A673 (cell line): ENCODE results near the gene TGM5. TPM values are rescaled to one million over a fixed set of nuclear protein-coding genes. Genes with fewer than 3 reads are reported as not detected.

Experiments
- BruUV-seq: library from RNA; stranded (reverse); fragments of 400-500 nt; replicated peaks from 2 replicates; lab custom pipeline; 2021; lab: Mats Ljungman, UMichigan
- CTCF ChIA-PET: fragments of 300-600 bp; sonication (Branson Sonifier 250); formaldehyde crosslinking; loops from one replicate; lab custom pipeline; 2022; ENCODE audit warnings: antibody characterized with exemption; lab: Charles Lee
- POLR2A ChIA-PET: fragments of 300-600 bp; sonication (Branson Sonifier 250); formaldehyde crosslinking; loops from one replicate; lab custom pipeline; 2022; ENCODE audit warnings: antibody characterized with exemption; ENCODE audit not compliant: low non-redundant PET; lab: Charles Lee
- DNase-seq: peaks from one replicate; pipeline ENCODE4 v3.0.0-alpha.2; 2015; ENCODE audit warnings: low spot score
- H3K27ac ChIP-seq: fragments of 200-600 bp; sonication (generic); 2 replicates; pipeline ENCODE4 v1.5.1; 2016; ENCODE audit warnings: mixed run types, low read depth, mild to moderate bottlenecking, mixed read lengths, antibody characterized with exemption, low read length; ENCODE audit not compliant: poor library complexity, severe bottlenecking
- H3K27me3 ChIP-seq: fragments of 200-600 bp; sonication (generic); replicated peaks from 2 replicates; pipeline ENCODE4 v1.6.1; 2017; ENCODE audit warnings: mixed run types, low read depth, mild to moderate bottlenecking, mixed read lengths, antibody characterized with exemption, low read length; ENCODE audit not compliant: insufficient read depth, poor library complexity
- H3K36me3 ChIP-seq: fragments of 200-600 bp; sonication (generic); 2 replicates; pipeline ENCODE4 v1.6.1; 2016; ENCODE audit warnings: mixed run types, mild to moderate bottlenecking, mixed read lengths, antibody characterized with exemption, low read length; ENCODE audit not compliant: insufficient read depth, poor library complexity, severe bottlenecking
- H3K4me1 ChIP-seq: fragments of 200-600 bp; sonication (generic); 2 replicates; pipeline ENCODE4 v1.6.1; 2017; ENCODE audit warnings: mixed run types, mild to moderate bottlenecking, mixed read lengths, antibody characterized with exemption, low read length; ENCODE audit not compliant: insufficient read depth, poor library complexity, severe bottlenecking
- H3K4me3 ChIP-seq: fragments of 200-600 bp; sonication (generic); 2 replicates; pipeline ENCODE4 v1.5.1; 2016; ENCODE audit warnings: low read depth, mixed run types, mild to moderate bottlenecking, mixed read lengths, low read length; ENCODE audit not compliant: poor library complexity, severe bottlenecking
- H3K9me3 ChIP-seq: fragments of 200-600 bp; sonication (generic); 2 replicates; pipeline ENCODE4 v1.6.1; 2016; ENCODE audit warnings: mixed run types, low read depth, mild to moderate bottlenecking, mixed read lengths, antibody characterized with exemption, low read length; ENCODE audit not compliant: poor library complexity, severe bottlenecking
- CTCF ChIP-seq: fragments of 300-800, 200-600 bp; sonication (generic); conservative IDR thresholded peaks from 2 replicates; pipeline ENCODE4 v1.5.1; 2017; ENCODE audit warnings: low read depth, mild to moderate bottlenecking, antibody characterized with exemption, low read length, moderate library complexity, mixed read lengths
- EZH2 ChIP-seq: fragments of 200-600 bp; sonication (generic); IDR thresholded peaks from 2 replicates; pipeline ENCODE4 v1.6.1; 2017; ENCODE audit warnings: borderline replicate concordance, low read depth, mild to moderate bottlenecking, mixed read lengths, antibody characterized with exemption, low read length; ENCODE audit not compliant: poor library complexity, severe bottlenecking
- intact Hi-C: fragments of 100-400 bp; cut with micrococcal nuclease; formaldehyde crosslinking; loops from one replicate; pipeline ENCODE4 v1.10.0; 2022; ENCODE audit not compliant: unreplicated experiment
- total RNA-seq: library from RNA; stranded (reverse); gene quantifications from 2 replicates; pipeline ENCODE4 v1.2.3, GENCODE V29; 2021

TGM5 gene
- total RNA-seq, 1 experiment from 2014 or later, result not detected

- CTCF ChIA-PET, result interaction anchor here (0.6 to 0.7 kb wide), 2 partner anchors 15 to 66 kb away, joined by 3 to 4 read pairs; no protein-coding TSS in a partner anchor
- TF ChIP-seq CTCF, result peak; percentile 61
- no peak for TF ChIP-seq EZH2
- H3K27ac ChIP-seq, result no peak overlapping the region
- no peaks in the 10 kb centered on the region for H3K9me3 ChIP-seq
- no peak overlapping the region for H3K4me3 ChIP-seq
- no peaks in the 10 kb centered on the region for H3K4me1 ChIP-seq
- peak; percentile 43 for DNase-seq
- intact Hi-C loops, result no loop called here
- no peaks in the 10 kb centered on the region for H3K36me3 ChIP-seq
- BruUV-seq, result no TSS peak
- H3K27me3 ChIP-seq, result no peaks in the 10 kb centered on the region
- POLR2A ChIA-PET, result no interaction called here
These were observed 47.6 kb downstream of the TGM5 start for GRCh38 chr15:43218908-43219706.

DNA sequence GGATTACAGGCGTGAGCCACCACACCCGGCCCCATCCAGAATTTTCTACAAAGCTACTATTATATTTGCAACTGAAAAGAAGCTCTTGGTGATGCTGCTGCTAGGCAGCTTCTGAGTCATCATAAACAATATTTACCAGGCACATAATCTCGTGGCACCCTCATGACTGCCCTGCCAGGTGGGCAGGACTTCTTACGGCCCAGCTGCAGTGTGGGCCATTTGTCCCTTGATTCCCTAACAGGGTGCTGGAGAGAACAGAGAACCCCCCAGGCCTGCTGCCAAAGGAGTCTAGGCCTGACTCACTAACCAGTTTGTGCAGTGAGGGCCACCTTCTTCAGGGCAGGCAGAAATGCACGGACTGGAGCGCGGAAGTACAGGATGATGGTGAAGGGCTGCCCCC lies 50.8 kb downstream of the TGM5 start:
- TF ChIP-seq EZH2, result no peak
- TF ChIP-seq CTCF, result no peak

DNA sequence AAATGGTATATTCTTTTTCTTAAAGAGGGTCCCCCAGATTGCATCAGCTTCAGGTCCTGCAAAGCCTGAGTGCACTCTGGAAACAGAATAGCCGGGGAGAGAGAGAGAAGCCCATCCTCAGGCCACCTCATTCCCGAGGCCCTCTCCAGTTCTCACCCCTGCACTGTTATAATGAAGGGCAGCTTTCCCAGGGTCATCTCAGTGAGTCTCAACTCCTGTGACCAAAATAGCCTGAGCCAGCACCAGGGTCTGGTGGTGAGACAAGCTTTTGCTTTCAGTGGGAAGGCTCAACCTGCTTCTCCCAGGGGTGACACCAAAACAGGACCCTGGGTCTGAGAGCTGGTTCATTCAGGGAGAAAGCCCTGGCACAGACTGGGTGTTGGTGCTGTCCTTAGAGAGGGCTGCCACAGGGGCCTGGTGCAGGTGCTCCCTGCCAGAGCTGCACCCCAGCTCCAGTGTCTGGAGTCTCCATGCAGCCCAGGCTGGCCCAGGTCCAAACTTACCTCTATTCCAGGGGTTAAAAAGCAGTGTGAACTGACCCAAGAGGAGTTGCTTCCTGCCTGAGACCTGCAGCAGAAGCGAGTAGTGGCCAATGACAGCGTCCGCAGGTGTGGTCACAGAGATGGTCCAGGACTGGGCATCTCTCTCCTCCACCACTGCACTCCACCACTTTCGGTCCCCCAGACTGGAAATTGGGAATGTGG lies 52.0 kb downstream of the TGM5 start:
- POLR2A ChIA-PET, result no interaction called here
- no peaks in the 10 kb centered on the region for H3K4me1 ChIP-seq
- H3K4me3 ChIP-seq, result no peak overlapping the region
- H3K9me3 ChIP-seq, result no peaks in the 10 kb centered on the region
- intact Hi-C loops, result no loop called here
- CTCF ChIA-PET, result no interaction called here
- TF ChIP-seq CTCF, result no peak
- TF ChIP-seq EZH2, result no peak
- no TSS peak for BruUV-seq
- no peaks in the 10 kb centered on the region for H3K36me3 ChIP-seq
- H3K27ac ChIP-seq, result no peak overlapping the region
- no peaks in the 10 kb centered on the region for H3K27me3 ChIP-seq
- DNase-seq, result no peak

More for the DNA sequence above, 50.8 kb downstream of the TGM5 start:
- Histone ChIP-seq H3K27me3 (no peaks in the 10 kb centered on the region), H3K27ac (no peak overlapping the region), H3K4me1 (no peaks in the 10 kb centered on the region), H3K9me3 (no peaks in the 10 kb centered on the region), H3K36me3 (no peaks in the 10 kb centered on the region), H3K4me3 (no peak overlapping the region)
- BruUV-seq, result no TSS peak
- POLR2A ChIA-PET, result interaction anchor here (0.7 kb wide), 1 partner anchor 77 kb away, joined by 3 read pairs; no protein-coding TSS in a partner anchor
- CTCF ChIA-PET, result no interaction called here
- DNase-seq, result no peak
- intact Hi-C loops, result no loop called here
